ENCODE results near the gene SCYGR4. TPM values are rescaled to one million over a fixed set of nuclear protein-coding genes. Genes with fewer than 3 reads are reported as not detected.

The SCYGR4 gene
- total RNA-seq, 1 donor from 2014 or later = not detected

- no peak for DNase-seq (ENCODE audit: low spot score)
Measured at GRCh38 chr2:227614246-227614645, 3.1 kb upstream of the SCYGR4 start.

- no peak for DNase-seq (ENCODE audit: low spot score)
Measured at GRCh38 chr2:227614740-227615139, 2.6 kb upstream of the SCYGR4 start, which contains the start of gene SCYGR3. SCYGR3 (minus strand) TSS chr2:227614840; CDS start chr2:227614840, 0 bp downstream.

- no peak for DNase-seq (ENCODE audit: low spot score)
Measured at GRCh38 chr2:227615181-227615580, 2.1 kb upstream of the SCYGR4 start.

GRCh38 chr2:227615906-227616305, 1.4 kb upstream of the SCYGR4 start:
- no peak for DNase-seq (ENCODE audit: low spot score)

GRCh38 chr2:227616631-227617030, 667 bp upstream of the SCYGR4 start:
- no peak for DNase-seq (ENCODE audit: low spot score)

GRCh38 chr2:227623226-227623625, 5.9 kb downstream of the SCYGR4 start:
- DNase-seq (ENCODE audit: low spot score) = no peak

GRCh38 chr2:227625420-227625819, 8.1 kb downstream of the SCYGR4 start:
- no peak for DNase-seq (ENCODE audit: low spot score)

GRCh38 chr2:227626580-227627151, 9.4 kb downstream of the SCYGR4 start:
- DNase-seq (ENCODE audit: low spot score) = no peak

GRCh38 chr2:227627769-227628168, 10.5 kb downstream of the SCYGR4 start:
- DNase-seq (ENCODE audit: low spot score) = no peak

- DNase-seq (ENCODE audit: low spot score) = no peak
Measured at GRCh38 chr2:227629435-227629834, 12.1 kb downstream of the SCYGR4 start.

GRCh38 chr2:227630322-227630721, 13.0 kb downstream of the SCYGR4 start:
- DNase-seq (ENCODE audit: low spot score) = no peak

GRCh38 chr2:227632827-227633226, 15.5 kb downstream of the SCYGR4 start:
- no peak for DNase-seq (ENCODE audit: low spot score)

GRCh38 chr2:227634201-227634600, 16.9 kb downstream of the SCYGR4 start:
- no peak for DNase-seq (ENCODE audit: low spot score)

GRCh38 chr2:227642656-227643055, 25.4 kb downstream of the SCYGR4 start:
- no peak for DNase-seq (ENCODE audit: low spot score)

- DNase-seq (ENCODE audit: low spot score) = no peak
Measured at GRCh38 chr2:227643990-227644551, 26.8 kb downstream of the SCYGR4 start.

- no peak for DNase-seq (ENCODE audit: low spot score)
Measured at GRCh38 chr2:227653419-227653818, 36.1 kb downstream of the SCYGR4 start.

- no peak for DNase-seq (ENCODE audit: low spot score)
Measured at GRCh38 chr2:227654426-227654825, 37.1 kb downstream of the SCYGR4 start.

GRCh38 chr2:227655454-227655853, 38.2 kb downstream of the SCYGR4 start:
- DNase-seq (ENCODE audit: low spot score) = peak; percentile 22

GRCh38 chr2:227657199-227657845, 40.0 kb downstream of the SCYGR4 start:
- DNase-seq (ENCODE audit: low spot score) = no peak

- DNase-seq (ENCODE audit: low spot score) = no peak
Measured at GRCh38 chr2:227661025-227661649, 43.8 kb downstream of the SCYGR4 start.

GRCh38 chr2:227661827-227662226, 44.5 kb downstream of the SCYGR4 start:
- no peak for DNase-seq (ENCODE audit: low spot score)

GRCh38 chr2:227665189-227665940, 48.1 kb downstream of the SCYGR4 start:
- DNase-seq (ENCODE audit: low spot score) = no peak

Measured in mucosa of gallbladder (tissue), 1 donor.